Fibroblast of pulmonary artery (primary cell): ENCODE data around the gene PHACTR4.
"Not testable (repeated sequence)": the region's sequence is repeated elsewhere in the genome, so short reads cannot be mapped to it uniquely, and the experiment has no call there.

ENCODE experiments used
- DNase-seq: peaks from one replicate; pipeline ENCODE4 v3.0.0-alpha.2; 2010; ENCODE audit warnings: low read depth
- H3K4me3 ChIP-seq: replicated peaks from 2 replicates; pipeline ENCODE4 v1.5.1; 2011; ENCODE audit warnings: low read depth, mild to moderate bottlenecking, control low read depth, low read length, moderate library complexity
- CTCF ChIP-seq: IDR thresholded peaks from 2 replicates; pipeline ENCODE4 v1.5.1; 2011; ENCODE audit warnings: mild to moderate bottlenecking, control low read depth, low read length, inconsistent platforms; ENCODE audit errors: missing control alignments

PHACTR4 gene

GRCh38 chr1:28371010-28371377 lies 1.5 kb downstream of the PHACTR4 start:
- no peak for TF ChIP-seq CTCF
- DNase-seq, result no peak
- H3K4me3 ChIP-seq, result no peak overlapping the region

GRCh38 chr1:28373450-28373849 lies 3.9 kb downstream of the PHACTR4 start:
- not testable (repeated sequence) for DNase-seq

GRCh38 chr1:28374297-28374696 lies 4.8 kb downstream of the PHACTR4 start:
- H3K4me3 ChIP-seq, result no peak overlapping the region
- DNase-seq, result peak; percentile 44
- TF ChIP-seq CTCF, result no peak

More at GRCh38 chr1:28373450-28373849, 3.9 kb downstream of the PHACTR4 start:
- H3K4me3 ChIP-seq, result not testable (repeated sequence)

- not testable (repeated sequence) for DNase-seq, H3K4me3 ChIP-seq
Observed at GRCh38 chr1:28375598-28375997, 6.1 kb downstream of the PHACTR4 start.

- DNase-seq, H3K4me3 ChIP-seq: not testable (repeated sequence)
Observed at GRCh38 chr1:28376195-28376594, 6.7 kb downstream of the PHACTR4 start.

GRCh38 chr1:28378906-28379305 lies 9.4 kb downstream of the PHACTR4 start:
- TF ChIP-seq CTCF, result no peak
- H3K4me3 ChIP-seq, result no peak overlapping the region
- DNase-seq, result no peak

- H3K4me3 ChIP-seq, result no peak overlapping the region
- DNase-seq, result no peak
- TF ChIP-seq CTCF, result no peak
Observed at GRCh38 chr1:28380394-28380793, 10.9 kb downstream of the PHACTR4 start.

GRCh38 chr1:28383785-28384184 lies 14.2 kb downstream of the PHACTR4 start:
- H3K4me3 ChIP-seq, DNase-seq: not testable (repeated sequence)

GRCh38 chr1:28392027-28392652 lies 22.6 kb downstream of the PHACTR4 start:
- DNase-seq, result peak; percentile 96
- H3K4me3 ChIP-seq, result no peak overlapping the region
- TF ChIP-seq CTCF, result no peak
